ENCODE data around the gene SBDS. TPM values are rescaled to one million over a fixed set of nuclear protein-coding genes. Genes with fewer than 3 reads are reported as not detected.

The SBDS gene
- total RNA-seq, 1 experiment from 2014 or later = 156 TPM

DNA sequence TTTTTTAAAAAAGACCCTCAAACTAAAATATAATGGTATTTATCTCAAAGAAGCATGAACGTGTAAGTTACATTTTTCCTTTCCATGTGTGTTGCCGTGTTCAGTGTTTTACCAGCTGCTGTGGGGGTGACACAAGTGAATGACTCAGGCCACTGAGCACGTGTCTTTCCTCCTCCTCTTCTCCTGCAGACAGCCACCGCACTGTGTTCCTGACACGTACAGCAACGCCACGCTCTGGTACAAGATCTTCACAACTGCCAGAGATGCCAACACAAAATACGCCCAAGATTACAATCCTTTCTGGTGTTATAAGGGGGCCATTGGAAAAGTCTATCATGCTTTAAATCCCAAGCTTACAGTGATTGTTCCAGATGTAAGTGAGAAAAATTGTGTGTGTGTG lies 44.6 kb downstream of the SBDS start:
- peak; percentile 73 for DNase-seq (ENCODE audit: unreplicated experiment)
- H3K27me3 Mint-ChIP-seq (ENCODE audit: insufficient read depth, unreplicated experiment) = no peaks in the 10 kb centered on the region
- CTCF ChIA-PET = interaction anchor here (1.0 to 1.8 kb wide), 6 partner anchors 9 to 115 kb away, joined by 3 to 6 read pairs (median 3); no protein-coding TSS in a partner anchor
- TF ChIP-seq, protein P1, sequence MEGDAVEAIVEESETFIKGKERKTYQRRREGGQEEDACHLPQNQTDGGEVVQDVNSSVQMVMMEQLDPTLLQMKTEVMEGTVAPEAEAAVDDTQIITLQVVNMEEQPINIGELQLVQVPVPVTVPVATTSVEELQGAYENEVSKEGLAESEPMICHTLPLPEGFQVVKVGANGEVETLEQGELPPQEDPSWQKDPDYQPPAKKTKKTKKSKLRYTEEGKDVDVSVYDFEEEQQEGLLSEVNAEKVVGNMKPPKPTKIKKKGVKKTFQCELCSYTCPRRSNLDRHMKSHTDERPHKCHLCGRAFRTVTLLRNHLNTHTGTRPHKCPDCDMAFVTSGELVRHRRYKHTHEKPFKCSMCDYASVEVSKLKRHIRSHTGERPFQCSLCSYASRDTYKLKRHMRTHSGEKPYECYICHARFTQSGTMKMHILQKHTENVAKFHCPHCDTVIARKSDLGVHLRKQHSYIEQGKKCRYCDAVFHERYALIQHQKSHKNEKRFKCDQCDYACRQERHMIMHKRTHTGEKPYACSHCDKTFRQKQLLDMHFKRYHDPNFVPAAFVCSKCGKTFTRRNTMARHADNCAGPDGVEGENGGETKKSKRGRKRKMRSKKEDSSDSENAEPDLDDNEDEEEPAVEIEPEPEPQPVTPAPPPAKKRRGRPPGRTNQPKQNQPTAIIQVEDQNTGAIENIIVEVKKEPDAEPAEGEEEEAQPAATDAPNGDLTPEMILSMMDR (IDR thresholded peaks at IDR 0.05; ENCODE audit: unreplicated experiment) = no peak
- TSS peak; percentile 10 for BruUV-seq (replicated peaks)
- peaks cover 30% of the 10 kb centered on the region for H3K4me1 Mint-ChIP-seq (ENCODE audit: insufficient read depth, unreplicated experiment)
- POLR2A ChIA-PET = interaction anchor here (0.9 to 2.9 kb wide), 6 partner anchors 10 to 106 kb away, joined by 3 to 11 read pairs (median 7); partner anchors contain the start of genes SBDS and TYW1
- H3K27ac Mint-ChIP-seq (ENCODE audit: low read depth, unreplicated experiment) = peak overlapping the region; percentile 40
- intact Hi-C loops (cut with micrococcal nuclease) = loop anchor here (10.0 kb wide), 1 partner anchor 106 kb away; no protein-coding TSS in a partner anchor
- no peaks in the 10 kb centered on the region for H3K9me3 Mint-ChIP-seq (ENCODE audit: unreplicated experiment)
- H3K36me3 Mint-ChIP-seq (ENCODE audit: insufficient read depth, unreplicated experiment) = peaks cover 72% of the 10 kb centered on the region
- H3K4me3 Mint-ChIP-seq (ENCODE audit: unreplicated experiment) = no peak overlapping the region

- CTCF ChIA-PET = interaction anchor here (1.0 to 1.8 kb wide), 6 partner anchors 9 to 115 kb away, joined by 3 to 6 read pairs (median 3); no protein-coding TSS in a partner anchor
- BruUV-seq (replicated peaks) = no TSS peak
- intact Hi-C loops (cut with micrococcal nuclease) = loop anchor here (10.0 kb wide), 1 partner anchor 106 kb away; no protein-coding TSS in a partner anchor
- no peak for DNase-seq (ENCODE audit: unreplicated experiment)
- peak overlapping the region; percentile 40 for H3K27ac Mint-ChIP-seq (ENCODE audit: low read depth, unreplicated experiment)
- POLR2A ChIA-PET = interaction anchor here (0.9 to 2.9 kb wide), 6 partner anchors 10 to 106 kb away, joined by 3 to 11 read pairs (median 7); partner anchors contain the start of genes SBDS and TYW1
- no peak overlapping the region for H3K4me3 Mint-ChIP-seq (ENCODE audit: unreplicated experiment)
- H3K9me3 Mint-ChIP-seq (ENCODE audit: unreplicated experiment) = no peaks in the 10 kb centered on the region
- peaks cover 72% of the 10 kb centered on the region for H3K36me3 Mint-ChIP-seq (ENCODE audit: insufficient read depth, unreplicated experiment)
- H3K27me3 Mint-ChIP-seq (ENCODE audit: insufficient read depth, unreplicated experiment) = no peaks in the 10 kb centered on the region
- TF ChIP-seq, protein P1 (IDR thresholded peaks at IDR 0.05; ENCODE audit: unreplicated experiment) = no peak
- H3K4me1 Mint-ChIP-seq (ENCODE audit: insufficient read depth, unreplicated experiment) = peaks cover 30% of the 10 kb centered on the region
These were observed 45.1 kb downstream of the SBDS start for GRCh38 chr7:66950311-66950710.

GRCh38 chr7:66948480-66949109 lies 46.8 kb downstream of the SBDS start:
- POLR2A ChIA-PET = no interaction called here
- Mint-ChIP-seq H3K27ac (ENCODE audit: low read depth, unreplicated experiment) (no peak overlapping the region), H3K27me3 (ENCODE audit: insufficient read depth, unreplicated experiment) (no peaks in the 10 kb centered on the region), H3K4me3 (ENCODE audit: unreplicated experiment) (no peak overlapping the region), H3K4me1 (ENCODE audit: insufficient read depth, unreplicated experiment) (peaks cover 30% of the 10 kb centered on the region), H3K36me3 (ENCODE audit: insufficient read depth, unreplicated experiment) (peaks cover 71% of the 10 kb centered on the region), H3K9me3 (ENCODE audit: unreplicated experiment) (no peaks in the 10 kb centered on the region)
- CTCF ChIA-PET = interaction anchor here (0.9 kb wide), 1 partner anchor 49 kb away, joined by 3 read pairs; no protein-coding TSS in a partner anchor
- no peak for DNase-seq (ENCODE audit: unreplicated experiment)
- BruUV-seq (replicated peaks) = no TSS peak
- TF ChIP-seq, protein P1 (IDR thresholded peaks at IDR 0.05; ENCODE audit: unreplicated experiment) = no peak
- intact Hi-C loops (cut with micrococcal nuclease) = no loop called here

- Mint-ChIP-seq H3K36me3 (ENCODE audit: insufficient read depth, unreplicated experiment) (peaks cover 83% of the 10 kb centered on the region), H3K27ac (ENCODE audit: low read depth, unreplicated experiment) (no peak overlapping the region), H3K4me1 (ENCODE audit: insufficient read depth, unreplicated experiment) (peaks cover 15% of the 10 kb centered on the region), H3K27me3 (ENCODE audit: insufficient read depth, unreplicated experiment) (no peaks in the 10 kb centered on the region), H3K4me3 (ENCODE audit: unreplicated experiment) (no peak overlapping the region), H3K9me3 (ENCODE audit: unreplicated experiment) (no peaks in the 10 kb centered on the region)
- intact Hi-C loops (cut with micrococcal nuclease) = no loop called here
- no peak for DNase-seq (ENCODE audit: unreplicated experiment)
- ChIA-PET CTCF (interaction anchor here (0.6 to 0.7 kb wide), 4 partner anchors 17 to 134 kb away, joined by 3 to 4 read pairs (median 4); no protein-coding TSS in a partner anchor), POLR2A (no interaction called here)
- BruUV-seq (replicated peaks) = no TSS peak
- TF ChIP-seq, protein P1 (IDR thresholded peaks at IDR 0.05; ENCODE audit: unreplicated experiment) = no peak
These were observed 48.8 kb downstream of the SBDS start for GRCh38 chr7:66946545-66946944.

All from MCF 10A (cell line).